ENCODE data around the gene COL6A3.

DNA sequence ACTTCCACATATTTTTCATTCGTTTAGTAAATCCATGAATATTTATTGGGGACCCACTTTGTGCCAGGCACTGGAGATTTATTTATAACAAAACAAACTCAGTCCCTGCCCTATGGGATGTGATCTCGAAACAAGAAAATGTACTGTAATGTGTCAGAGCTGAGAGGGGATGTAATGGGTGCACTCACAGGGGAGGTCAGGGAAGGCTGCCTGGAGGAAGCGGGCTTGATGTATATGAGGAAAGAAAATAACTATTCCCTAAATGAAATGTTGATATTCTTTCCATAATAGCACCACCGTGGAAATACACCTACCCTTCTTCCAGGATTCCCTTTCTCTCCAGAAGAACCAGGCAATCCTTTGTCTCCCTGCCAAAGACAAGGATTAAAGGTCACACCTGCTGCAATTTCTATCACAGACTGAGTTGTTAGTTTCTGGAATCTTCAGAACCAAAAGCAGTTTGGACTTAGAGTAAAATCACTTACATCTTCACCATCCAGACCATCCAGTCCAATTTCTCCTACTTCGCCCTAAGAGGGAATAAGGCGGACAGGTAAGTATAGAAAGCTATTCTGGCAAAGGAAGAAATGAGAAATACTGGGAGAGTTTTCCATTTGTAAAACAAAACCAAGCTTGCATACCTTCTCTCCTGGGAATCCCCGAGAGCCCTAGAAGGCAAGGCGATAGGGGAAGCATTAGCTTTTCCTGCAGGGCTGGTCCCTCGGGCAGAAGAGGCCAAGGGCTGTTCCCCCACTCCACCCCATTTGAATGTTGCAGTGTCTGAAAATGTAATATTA, 55.0 kb downstream of the COL6A3 start:
- TF ChIP-seq, protein P1, sequence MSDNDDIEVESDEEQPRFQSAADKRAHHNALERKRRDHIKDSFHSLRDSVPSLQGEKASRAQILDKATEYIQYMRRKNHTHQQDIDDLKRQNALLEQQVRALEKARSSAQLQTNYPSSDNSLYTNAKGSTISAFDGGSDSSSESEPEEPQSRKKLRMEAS (IDR thresholded peaks at IDR 0.05), result no peak
- TF ChIP-seq KDM5A (IDR thresholded peaks at IDR 0.05) (no peak), FOSB (CRISPR knock-in tag; IDR thresholded peaks at IDR 0.05) (no peak), RAD21 (conservative IDR thresholded peaks at IDR 0.05 in 1 of 2, IDR thresholded peaks at IDR 0.05 in 1 of 2) (no peak), RFX5 (IDR thresholded peaks at IDR 0.05) (no peak), ZC3H11A (IDR thresholded peaks at IDR 0.05) (no peak), CEBPB (IDR thresholded peaks at IDR 0.05) (no peak), JUN (IDR thresholded peaks at IDR 0.05) (no peak)
- TF ChIP-seq, protein P2, sequence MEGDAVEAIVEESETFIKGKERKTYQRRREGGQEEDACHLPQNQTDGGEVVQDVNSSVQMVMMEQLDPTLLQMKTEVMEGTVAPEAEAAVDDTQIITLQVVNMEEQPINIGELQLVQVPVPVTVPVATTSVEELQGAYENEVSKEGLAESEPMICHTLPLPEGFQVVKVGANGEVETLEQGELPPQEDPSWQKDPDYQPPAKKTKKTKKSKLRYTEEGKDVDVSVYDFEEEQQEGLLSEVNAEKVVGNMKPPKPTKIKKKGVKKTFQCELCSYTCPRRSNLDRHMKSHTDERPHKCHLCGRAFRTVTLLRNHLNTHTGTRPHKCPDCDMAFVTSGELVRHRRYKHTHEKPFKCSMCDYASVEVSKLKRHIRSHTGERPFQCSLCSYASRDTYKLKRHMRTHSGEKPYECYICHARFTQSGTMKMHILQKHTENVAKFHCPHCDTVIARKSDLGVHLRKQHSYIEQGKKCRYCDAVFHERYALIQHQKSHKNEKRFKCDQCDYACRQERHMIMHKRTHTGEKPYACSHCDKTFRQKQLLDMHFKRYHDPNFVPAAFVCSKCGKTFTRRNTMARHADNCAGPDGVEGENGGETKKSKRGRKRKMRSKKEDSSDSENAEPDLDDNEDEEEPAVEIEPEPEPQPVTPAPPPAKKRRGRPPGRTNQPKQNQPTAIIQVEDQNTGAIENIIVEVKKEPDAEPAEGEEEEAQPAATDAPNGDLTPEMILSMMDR (IDR thresholded peaks at IDR 0.05), result no peak
